ENCODE results near the gene BRD7. TPM values are rescaled to one million over a fixed set of nuclear protein-coding genes. Genes with fewer than 3 reads are reported as not detected.
A peak's percentile ranks its signal among the peaks of the same experiment; 100 is the strongest.

The BRD7 gene
- polyA plus RNA-seq, 6 donors from 2014 or later = 24.5 to 57.2 (median 39.8) TPM

- ATAC-seq (ENCODE audit: low read depth in 2 of 2) (peak in 1 of 2 donors; percentile 10), DNase-seq (no peak)
- peaks cover 0 to 3% (median 0%) of the 10 kb centered on the region in 7 donors for H3K9me3 Mint-ChIP-seq
- peaks cover 4 to 6% of the 10 kb centered on the region in 2 donors for H3K36me3 Mint-ChIP-seq
- peaks cover 73 to 97% (median 88%) of the 10 kb centered on the region in 3 donors for H3K4me1 Mint-ChIP-seq
- H3K27me3 Mint-ChIP-seq = no peaks in the 10 kb centered on the region
- peak overlapping the region; percentile 65 to 99 (median 82) for H3K4me3 Mint-ChIP-seq
- peak overlapping the region; percentile 78 to 100 (median 96) for H3K27ac Mint-ChIP-seq
Measured at GRCh38 chr16:50276801-50277555, 91.8 kb downstream of the BRD7 start.

- Mint-ChIP-seq H3K27ac (peak overlapping the region; percentile 76 to 100 (median 96)), H3K4me1 (peaks cover 69 to 95% (median 92%) of the 10 kb centered on the region in 3 donors), H3K36me3 (peaks cover 4 to 6% of the 10 kb centered on the region in 2 donors), H3K27me3 (no peaks in the 10 kb centered on the region), H3K4me3 (peak overlapping the region; percentile 82 to 99 (median 94)), H3K9me3 (peaks cover 0 to 3% (median 0%) of the 10 kb centered on the region in 7 donors)
- no peak for ATAC-seq (ENCODE audit: low read depth in 2 of 2)
- DNase-seq = no peak
Measured at GRCh38 chr16:50276326-50276640, 92.5 kb downstream of the BRD7 start.

GRCh38 chr16:50275428-50276325 lies 93.1 kb downstream of the BRD7 start:
- Mint-ChIP-seq H3K9me3 (peaks cover 0 to 3% (median 0%) of the 10 kb centered on the region in 7 donors), H3K27ac (peak overlapping the region; percentile 56 to 100 (median 96)), H3K4me1 (peaks cover 67 to 96% (median 93%) of the 10 kb centered on the region in 3 donors), H3K4me3 (peak overlapping the region; percentile 89 to 100 (median 97)), H3K27me3 (no peaks in the 10 kb centered on the region), H3K36me3 (peaks cover 4 to 6% of the 10 kb centered on the region in 2 donors)
- DNase-seq = no peak
- ATAC-seq (ENCODE audit: low read depth in 2 of 2) = peak in 1 of 2 donors; percentile 6

- peak overlapping the region; percentile 89 to 100 (median 97) for H3K4me3 Mint-ChIP-seq
- no peak for DNase-seq
- no peak for ATAC-seq (ENCODE audit: low read depth in 2 of 2)
- H3K27ac Mint-ChIP-seq = peak overlapping the region; percentile 52 to 100 (median 98)
- H3K36me3 Mint-ChIP-seq = peaks cover 4 to 6% of the 10 kb centered on the region in 2 donors
- peaks cover 0 to 3% (median 0%) of the 10 kb centered on the region in 7 donors for H3K9me3 Mint-ChIP-seq
- H3K27me3 Mint-ChIP-seq = no peaks in the 10 kb centered on the region
- peaks cover 62 to 96% (median 93%) of the 10 kb centered on the region in 3 donors for H3K4me1 Mint-ChIP-seq
Measured at GRCh38 chr16:50275098-50275415, 93.7 kb downstream of the BRD7 start.

GRCh38 chr16:50274326-50275097 lies 94.3 kb downstream of the BRD7 start:
- DNase-seq (peak; percentile 74), ATAC-seq (ENCODE audit: low read depth in 2 of 2) (peak; percentile 67)
- Mint-ChIP-seq H3K4me3 (peak overlapping the region; percentile 89 to 100 (median 97)), H3K4me1 (peaks cover 56 to 94% (median 91%) of the 10 kb centered on the region in 3 donors), H3K36me3 (peaks cover 4 to 6% of the 10 kb centered on the region in 2 donors), H3K27me3 (no peaks in the 10 kb centered on the region), H3K9me3 (peaks cover 0 to 3% (median 0%) of the 10 kb centered on the region in 7 donors), H3K27ac (peak overlapping the region; percentile 97 to 100 (median 100))

- Mint-ChIP-seq H3K4me1 (peaks cover 55 to 94% (median 91%) of the 10 kb centered on the region in 3 donors), H3K4me3 (peak overlapping the region; percentile 89 to 100 (median 97)), H3K9me3 (peaks cover 0 to 3% (median 0%) of the 10 kb centered on the region in 7 donors), H3K36me3 (peaks cover 4 to 6% of the 10 kb centered on the region in 2 donors), H3K27me3 (no peaks in the 10 kb centered on the region), H3K27ac (peak overlapping the region; percentile 97 to 100 (median 100))
- DNase-seq = peak; percentile 84
- ATAC-seq (ENCODE audit: low read depth in 2 of 2) = peak; percentile 83 to 84
Measured at GRCh38 chr16:50273888-50274325, 94.9 kb downstream of the BRD7 start.

- Mint-ChIP-seq H3K36me3 (peaks cover 2 to 3% of the 10 kb centered on the region in 2 donors), H3K9me3 (peaks cover 0 to 1% (median 0%) of the 10 kb centered on the region in 7 donors), H3K4me1 (peaks cover 54 to 93% (median 90%) of the 10 kb centered on the region in 3 donors), H3K27me3 (no peaks in the 10 kb centered on the region), H3K4me3 (peak overlapping the region; percentile 65 to 100 (median 97)), H3K27ac (peak overlapping the region in 5 of 6 donors; percentile 77 to 100 (median 99))
- no peak for DNase-seq
- no peak for ATAC-seq (ENCODE audit: low read depth in 2 of 2)
Measured at GRCh38 chr16:50273382-50273690, 95.5 kb downstream of the BRD7 start.

- peak overlapping the region; percentile 55 to 100 (median 95) for H3K4me3 Mint-ChIP-seq
- peak overlapping the region in 5 of 6 donors; percentile 58 to 100 (median 97) for H3K27ac Mint-ChIP-seq
- H3K27me3 Mint-ChIP-seq = no peaks in the 10 kb centered on the region
- DNase-seq (no peak), ATAC-seq (ENCODE audit: low read depth in 2 of 2) (no peak)
- H3K4me1 Mint-ChIP-seq = peaks cover 53 to 93% (median 90%) of the 10 kb centered on the region in 3 donors
- no peaks in the 10 kb centered on the region for H3K9me3 Mint-ChIP-seq
- H3K36me3 Mint-ChIP-seq = no peaks in the 10 kb centered on the region
Measured at GRCh38 chr16:50272687-50273381, 96.0 kb downstream of the BRD7 start.

GRCh38 chr16:50272111-50272571 lies 96.6 kb downstream of the BRD7 start:
- no peaks in the 10 kb centered on the region for H3K9me3 Mint-ChIP-seq
- peaks cover 57 to 94% (median 90%) of the 10 kb centered on the region in 3 donors for H3K4me1 Mint-ChIP-seq
- ATAC-seq (ENCODE audit: low read depth in 2 of 2) = no peak
- H3K36me3 Mint-ChIP-seq = no peaks in the 10 kb centered on the region
- no peak for DNase-seq
- H3K4me3 Mint-ChIP-seq = peak overlapping the region in 2 of 8 donors; percentile 22 to 44
- peak overlapping the region in 2 of 6 donors; percentile 97 to 100 for H3K27ac Mint-ChIP-seq
- no peaks in the 10 kb centered on the region for H3K27me3 Mint-ChIP-seq

GRCh38 chr16:50271148-50272041 lies 97.4 kb downstream of the BRD7 start:
- Mint-ChIP-seq H3K4me1 (peaks cover 53 to 94% (median 90%) of the 10 kb centered on the region in 3 donors), H3K4me3 (peak overlapping the region in 1 of 8 donors; percentile 70), H3K9me3 (no peaks in the 10 kb centered on the region)

GRCh38 chr16:50270510-50271147 lies 98.2 kb downstream of the BRD7 start:
- H3K27me3 Mint-ChIP-seq = no peaks in the 10 kb centered on the region
- H3K4me3 Mint-ChIP-seq = peak overlapping the region in 1 of 8 donors; percentile 36
- DNase-seq (no peak), ATAC-seq (ENCODE audit: low read depth in 2 of 2) (no peak)
- H3K9me3 Mint-ChIP-seq = no peaks in the 10 kb centered on the region
- peak overlapping the region in 4 of 6 donors; percentile 15 to 89 (median 45) for H3K27ac Mint-ChIP-seq
- no peaks in the 10 kb centered on the region for H3K36me3 Mint-ChIP-seq
- H3K4me1 Mint-ChIP-seq = peaks cover 55 to 96% (median 90%) of the 10 kb centered on the region in 3 donors

More at GRCh38 chr16:50271148-50272041, 97.4 kb downstream of the BRD7 start:
- no peak for DNase-seq
- ATAC-seq (ENCODE audit: low read depth in 2 of 2) = no peak
- Mint-ChIP-seq H3K36me3 (no peaks in the 10 kb centered on the region), H3K27ac (peak overlapping the region in 3 of 6 donors; percentile 5 to 97 (median 90)), H3K27me3 (no peaks in the 10 kb centered on the region)

All from naive B cell (primary cell).